ENCODE results near the gene GPR135.

DNA sequence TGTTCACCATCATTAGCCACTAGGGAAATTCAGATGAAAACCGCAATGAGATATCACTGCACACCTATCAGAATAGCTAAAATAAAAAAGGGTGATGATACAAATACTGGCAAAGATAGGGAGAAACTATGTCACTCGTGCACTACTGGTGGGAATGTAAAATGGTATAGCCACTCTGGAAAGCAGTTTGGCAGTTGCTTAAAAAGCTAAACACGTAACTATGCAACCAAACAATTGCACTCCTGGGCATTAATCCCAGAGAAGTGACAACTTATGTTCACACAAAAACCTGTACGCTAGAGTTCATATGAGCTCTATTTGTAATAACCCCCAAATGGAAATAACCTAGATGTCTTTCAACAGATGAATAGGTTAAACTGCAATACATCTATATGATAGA lies 35.4 kb downstream of the GPR135 start:
- TF ChIP-seq GATA3 (IDR thresholded peaks at IDR 0.05; ENCODE audit: low read depth, low read length) (no peak), GATA2 (IDR thresholded peaks at IDR 0.05; ENCODE audit: low read depth, low read length) (no peak)

Data from SH-SY5Y (cell line).